HEK293T (cell line): ENCODE data around the gene IL1RAPL1.
A peak's percentile ranks its signal among the peaks of the same experiment; 100 is the strongest.

Experiments used
- CTCF ChIA-PET: fragments of 350-600 bp; formaldehyde crosslinking; extraction: SDS; loops from one replicate; lab custom pipeline; 2021; ENCODE audit warnings: antibody characterized with exemption, inconsistent platforms; lab: Yijun Ruan, JAX
- POLR2A ChIA-PET: fragments of 350-600 bp; formaldehyde crosslinking; extraction: SDS; loops from one replicate; lab custom pipeline; 2020; ENCODE audit warnings: antibody characterized with exemption, inconsistent platforms; lab: Yijun Ruan, JAX
- DNase-seq: peaks from one replicate; pipeline ENCODE4 v3.0.0; 2012; ENCODE audit warnings: mixed read lengths; ENCODE audit errors: extremely low spot score
- ARNT ChIP-seq: fragments of 450-650 bp; IDR thresholded peaks from 2 replicates; pipeline ENCODE4 v1.6.1; 2017; ENCODE audit warnings: mild to moderate bottlenecking
- BHLHE40 ChIP-seq: fragments of 450-650 bp; IDR thresholded peaks from 2 replicates; pipeline ENCODE4 v1.6.1; 2016; ENCODE audit warnings: mild to moderate bottlenecking, moderate library complexity, borderline replicate concordance
- CTBP1 ChIP-seq: fragments of 450-650 bp; IDR thresholded peaks from 2 replicates; pipeline ENCODE4 v1.6.1; 2016; ENCODE audit warnings: borderline replicate concordance
- ELF4 ChIP-seq: fragments of 450-650 bp; IDR thresholded peaks from 2 replicates; pipeline ENCODE4 v1.6.1; 2017; ENCODE audit warnings: antibody characterized with exemption
- FOXA1 ChIP-seq: fragments of 450-650 bp; IDR thresholded peaks from 2 replicates; pipeline ENCODE4 v1.6.1; 2016; ENCODE audit warnings: mild to moderate bottlenecking
- FOXK2 ChIP-seq: fragments of 450-650 bp; IDR thresholded peaks from 2 replicates; pipeline ENCODE4 v1.6.1; 2016; ENCODE audit warnings: mild to moderate bottlenecking
- FOXM1 ChIP-seq: fragments of 450-650 bp; IDR thresholded peaks from 2 replicates; pipeline ENCODE4 v1.6.1; 2017; ENCODE audit warnings: mild to moderate bottlenecking, borderline replicate concordance
- HDGF ChIP-seq: fragments of 450-650 bp; IDR thresholded peaks from 2 replicates; pipeline ENCODE4 v1.6.1; 2017; ENCODE audit warnings: antibody characterized with exemption, borderline replicate concordance
- L3MBTL2 ChIP-seq: fragments of 450-650 bp; conservative IDR thresholded peaks from 2 replicates; pipeline ENCODE4 v1.6.1; 2016; ENCODE audit warnings: mild to moderate bottlenecking
- LEF1 ChIP-seq: fragments of 450-650 bp; IDR thresholded peaks from 2 replicates; pipeline ENCODE4 v1.6.1; 2017; ENCODE audit warnings: mild to moderate bottlenecking, borderline replicate concordance
- NFRKB ChIP-seq: fragments of 450-650 bp; IDR thresholded peaks from 2 replicates; pipeline ENCODE4 v1.6.1; 2016; ENCODE audit warnings: mild to moderate bottlenecking, moderate library complexity
- SP1 ChIP-seq: fragments of 450-650 bp; IDR thresholded peaks from 2 replicates; pipeline ENCODE4 v1.6.1; 2017
- SUZ12 ChIP-seq: fragments of 450-650 bp; IDR thresholded peaks from 2 replicates; pipeline ENCODE4 v1.6.1; 2016; ENCODE audit warnings: mild to moderate bottlenecking
- TARDBP ChIP-seq: fragments of 450-650 bp; IDR thresholded peaks from 2 replicates; pipeline ENCODE4 v1.6.1; 2016
- ZNF384 ChIP-seq: fragments of 450-650 bp; IDR thresholded peaks from 2 replicates; pipeline ENCODE4 v1.6.1; 2016
- TF ChIP-seq, protein P1 (sequence below): fragments of 450-650 bp; IDR thresholded peaks from 2 replicates; pipeline ENCODE4 v1.6.1; 2016

Gene IL1RAPL1

DNA sequence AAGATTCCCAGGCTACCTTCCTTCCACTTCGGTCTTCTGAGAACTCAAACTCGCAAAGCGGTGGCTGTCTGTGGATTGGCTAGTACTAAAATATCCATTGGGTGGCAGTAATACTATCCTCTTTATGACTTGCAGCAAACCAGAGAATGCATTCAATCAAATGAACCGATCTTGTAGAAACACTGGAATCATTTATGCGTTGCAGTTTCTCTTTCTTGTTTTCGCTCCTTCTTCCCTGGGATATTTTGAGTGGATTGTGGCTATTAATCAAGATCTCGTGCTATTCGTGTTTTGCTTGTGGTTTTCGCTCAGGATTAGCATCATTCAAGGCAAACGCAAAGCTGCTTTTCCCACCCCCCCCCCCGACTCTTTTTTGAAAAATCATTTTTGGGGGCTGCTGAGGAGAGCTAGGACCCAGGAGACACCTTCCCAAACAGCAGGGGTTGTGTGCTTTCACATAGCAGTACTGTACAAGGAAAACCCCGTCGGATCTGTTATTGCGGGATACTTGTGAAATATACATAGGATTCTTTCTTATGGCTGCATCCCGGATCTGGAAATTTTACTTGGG, at the start of gene IL1RAPL1:
IL1RAPL1 (plus strand) TSS at position 466 of the 571 bp plus-strand sequence.
- TF ChIP-seq SP1 (no peak), SUZ12 (no peak), ELF4 (no peak), LEF1 (no peak), HDGF (no peak)
- TF ChIP-seq, protein P1, sequence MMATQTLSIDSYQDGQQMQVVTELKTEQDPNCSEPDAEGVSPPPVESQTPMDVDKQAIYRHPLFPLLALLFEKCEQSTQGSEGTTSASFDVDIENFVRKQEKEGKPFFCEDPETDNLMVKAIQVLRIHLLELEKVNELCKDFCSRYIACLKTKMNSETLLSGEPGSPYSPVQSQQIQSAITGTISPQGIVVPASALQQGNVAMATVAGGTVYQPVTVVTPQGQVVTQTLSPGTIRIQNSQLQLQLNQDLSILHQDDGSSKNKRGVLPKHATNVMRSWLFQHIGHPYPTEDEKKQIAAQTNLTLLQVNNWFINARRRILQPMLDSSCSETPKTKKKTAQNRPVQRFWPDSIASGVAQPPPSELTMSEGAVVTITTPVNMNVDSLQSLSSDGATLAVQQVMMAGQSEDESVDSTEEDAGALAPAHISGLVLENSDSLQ, result no peak
- ChIA-PET POLR2A (no interaction called here), CTCF (no interaction called here)
- peak; percentile 16 for DNase-seq

DNA sequence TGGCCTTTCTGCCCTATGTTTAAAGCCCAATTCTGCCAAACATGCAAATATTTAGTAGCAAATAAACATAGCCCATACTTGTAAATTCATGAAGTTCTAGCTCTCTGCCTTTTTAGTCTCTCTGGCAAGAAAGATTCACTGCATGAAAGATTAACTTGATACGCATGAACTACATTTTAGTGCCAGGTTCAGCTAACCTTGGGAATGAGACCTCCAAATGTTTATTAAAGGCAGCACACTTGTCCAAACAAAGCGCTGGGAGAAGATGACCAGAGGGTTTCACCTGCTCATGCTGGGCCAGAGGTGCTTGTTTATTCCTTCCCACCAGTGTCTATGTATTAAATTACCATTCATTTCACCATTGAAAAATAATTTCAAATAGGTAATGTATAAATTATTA, 44.5 kb upstream of the IL1RAPL1 start:
- POLR2A ChIA-PET, result no interaction called here
- TF ChIP-seq SUZ12, result no peak
- no peak for DNase-seq
- CTCF ChIA-PET, result no interaction called here

DNA sequence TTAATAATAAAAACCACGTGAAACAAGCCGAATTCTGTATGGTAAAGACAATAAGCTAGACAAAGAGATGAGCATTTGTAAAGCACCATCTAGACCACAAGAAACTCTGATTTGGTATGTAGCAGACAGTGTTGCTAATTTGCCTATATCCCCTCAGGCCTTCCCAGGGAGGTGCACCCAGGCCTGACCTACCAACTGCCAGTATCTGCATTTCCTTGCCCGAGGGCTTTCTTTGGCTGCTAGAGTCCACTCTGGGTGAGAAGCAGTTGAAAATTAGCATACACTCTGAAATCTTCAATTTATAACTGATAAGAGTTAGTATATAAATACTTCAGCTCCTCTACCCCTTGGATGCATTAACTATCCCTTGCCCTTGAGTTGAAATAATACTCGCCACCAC, 37.4 kb upstream of the IL1RAPL1 start:
- no peak for DNase-seq
- no peak for TF ChIP-seq FOXA1
- no peak for TF ChIP-seq TARDBP
- no peak for TF ChIP-seq ELF4
- no peak for TF ChIP-seq NFRKB
- TF ChIP-seq ARNT, result no peak
- TF ChIP-seq FOXM1, result no peak
- TF ChIP-seq LEF1, result no peak
- no peak for TF ChIP-seq SUZ12
- TF ChIP-seq SP1, result no peak
- no peak for TF ChIP-seq L3MBTL2
- TF ChIP-seq HDGF, result no peak
- no peak for TF ChIP-seq CTBP1
- POLR2A ChIA-PET, result no interaction called here
- CTCF ChIA-PET, result no interaction called here

DNA sequence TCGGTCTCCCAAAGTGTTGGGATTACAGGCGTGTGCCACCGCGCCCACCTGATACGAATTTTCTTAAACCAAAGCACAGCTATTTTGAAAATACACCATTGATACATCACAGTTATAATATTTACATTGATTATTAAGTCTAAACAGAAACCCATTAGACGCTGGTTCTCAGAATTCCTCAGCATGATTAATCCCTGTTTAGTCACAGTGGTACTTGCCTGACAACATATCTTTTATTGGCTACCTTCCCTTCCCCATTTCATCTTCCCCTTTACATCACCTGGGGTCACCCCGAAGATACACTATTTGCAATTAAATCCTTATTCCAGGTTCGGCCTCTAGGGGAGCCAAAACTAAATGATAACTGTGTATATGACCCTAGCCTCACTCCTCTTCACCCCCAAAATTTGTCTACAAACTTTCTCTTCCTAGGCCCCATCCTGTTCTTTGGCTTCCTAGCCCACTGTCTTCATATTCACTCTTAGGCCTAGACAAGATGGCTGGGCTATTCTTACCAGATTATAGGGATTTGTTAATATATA, 36.8 kb upstream of the IL1RAPL1 start:
- TF ChIP-seq LEF1 (no peak), FOXA1 (no peak), SUZ12 (no peak), ARNT (no peak)
- CTCF ChIA-PET, result no interaction called here
- no peak for DNase-seq
- POLR2A ChIA-PET, result no interaction called here

DNA sequence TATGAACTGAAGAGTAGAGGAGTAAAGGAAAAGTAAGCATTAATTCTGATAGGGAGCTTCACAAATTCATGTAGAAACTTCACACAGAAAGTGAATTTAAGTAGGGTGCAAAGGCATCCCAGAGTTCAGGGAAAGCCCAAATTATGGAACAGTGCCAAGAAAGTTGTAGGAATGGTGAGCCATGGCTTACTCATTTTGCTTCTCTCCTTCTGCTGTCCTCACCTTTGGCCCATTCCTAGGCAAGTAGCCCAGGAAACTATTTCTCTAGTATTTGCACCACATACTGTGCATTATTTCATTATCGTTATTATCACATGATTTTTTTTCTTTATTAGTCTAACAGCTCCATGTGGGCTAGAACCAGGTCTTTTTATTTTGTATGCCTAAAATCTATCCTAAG, 34.9 kb upstream of the IL1RAPL1 start:
- ChIA-PET POLR2A (no interaction called here), CTCF (no interaction called here)
- DNase-seq, result no peak
- TF ChIP-seq HDGF (no peak), BHLHE40 (no peak), ZNF384 (no peak), FOXM1 (no peak), TARDBP (no peak), FOXK2 (no peak), L3MBTL2 (no peak), SP1 (no peak), FOXA1 (no peak), ELF4 (no peak), NFRKB (no peak), LEF1 (no peak), SUZ12 (no peak), ARNT (no peak), CTBP1 (no peak)
- TF ChIP-seq, protein P1, result no peak

DNA sequence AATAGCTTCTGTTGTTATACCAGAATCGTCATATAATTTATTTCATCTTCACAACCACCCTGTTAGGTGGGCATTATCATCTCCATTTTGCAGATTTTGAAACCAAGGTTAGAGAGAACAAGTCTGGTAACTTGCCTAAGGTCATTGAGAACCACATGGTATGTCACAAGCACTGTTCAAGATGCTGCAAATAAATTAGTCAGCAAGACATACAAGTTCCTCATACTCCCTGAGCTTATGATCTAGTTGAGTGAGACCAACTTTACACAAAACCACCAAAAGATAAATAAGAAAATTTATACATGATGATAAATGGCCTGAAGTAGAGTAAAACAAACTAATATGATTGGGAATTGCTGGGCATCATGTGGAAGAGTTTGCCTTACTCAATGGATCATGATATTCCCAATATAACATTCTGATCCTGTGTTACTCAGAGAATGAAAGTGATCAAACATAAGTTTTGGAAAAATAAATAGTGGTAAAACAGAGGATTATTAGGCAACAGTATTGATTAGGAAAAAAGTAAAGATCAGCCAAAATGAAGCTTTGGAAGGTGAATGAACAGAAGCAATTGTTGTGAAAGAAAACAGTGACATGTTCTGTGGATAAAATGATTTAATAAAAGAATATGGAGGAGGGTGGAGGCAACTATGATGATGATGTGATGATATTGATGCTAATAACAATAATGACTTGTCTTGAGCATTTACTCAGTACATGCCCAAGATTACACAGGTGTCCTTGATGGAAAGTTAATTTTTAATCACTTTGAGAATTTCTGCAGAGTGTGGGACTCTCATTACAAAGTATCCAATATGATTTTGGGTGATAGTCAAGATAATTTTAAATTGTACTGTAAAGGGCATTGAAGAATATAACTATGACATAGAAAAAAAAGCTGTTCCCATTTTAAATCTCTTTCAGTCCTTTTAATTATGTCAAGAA, 34.1 kb upstream of the IL1RAPL1 start:
- no peak for DNase-seq
- CTCF ChIA-PET, result no interaction called here
- TF ChIP-seq ARNT (no peak), ELF4 (no peak), FOXA1 (no peak), FOXM1 (no peak), BHLHE40 (no peak), ZNF384 (no peak)
- POLR2A ChIA-PET, result no interaction called here

DNA sequence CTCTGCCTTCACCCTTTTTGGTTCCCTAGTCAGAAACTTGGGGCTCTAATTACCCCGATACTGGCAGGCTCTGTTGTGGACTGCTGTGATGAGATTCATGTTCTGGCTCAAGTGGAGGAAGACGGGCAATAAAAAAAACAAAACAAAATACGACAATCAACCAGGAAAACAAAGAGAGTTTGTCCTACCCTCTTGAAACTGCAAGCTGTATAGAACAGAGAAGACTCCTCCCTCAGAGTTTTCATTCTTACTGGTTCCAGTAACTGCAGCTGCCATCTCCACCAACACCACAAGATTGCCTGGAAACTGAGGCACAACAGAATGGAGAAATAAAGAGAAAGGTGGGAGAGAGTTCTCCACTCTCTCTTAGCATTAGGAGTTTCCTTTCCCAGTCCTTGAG, 11.1 kb upstream of the IL1RAPL1 start:
- TF ChIP-seq HDGF, result no peak
- TF ChIP-seq BHLHE40, result no peak
- no peak for TF ChIP-seq NFRKB
- TF ChIP-seq SP1, result no peak
- no peak for TF ChIP-seq FOXM1
- TF ChIP-seq FOXA1, result no peak
- TF ChIP-seq SUZ12, result no peak
- no peak for TF ChIP-seq ZNF384
- TF ChIP-seq LEF1, result no peak
- TF ChIP-seq FOXK2, result no peak
- TF ChIP-seq TARDBP, result no peak
- TF ChIP-seq CTBP1, result no peak
- TF ChIP-seq, protein P1, result no peak
- TF ChIP-seq L3MBTL2, result no peak
- no peak for TF ChIP-seq ARNT
- TF ChIP-seq ELF4, result no peak
- no peak for DNase-seq
- POLR2A ChIA-PET, result no interaction called here
- CTCF ChIA-PET, result no interaction called here
